DMS114 treated with DMSO at 0.1 percent for 48 hours (cell line): ENCODE results near the gene EFNA5.
"Not testable (repeated sequence)": the region's sequence is repeated elsewhere in the genome, so short reads cannot be mapped to it uniquely, and the experiment has no call there.

ENCODE experiments used
- DNase-seq: peaks from one replicate; lab custom pipeline; 2025; ENCODE audit not compliant: unreplicated experiment; lab: John Stamatoyannopoulos, UW

The EFNA5 gene

DNA sequence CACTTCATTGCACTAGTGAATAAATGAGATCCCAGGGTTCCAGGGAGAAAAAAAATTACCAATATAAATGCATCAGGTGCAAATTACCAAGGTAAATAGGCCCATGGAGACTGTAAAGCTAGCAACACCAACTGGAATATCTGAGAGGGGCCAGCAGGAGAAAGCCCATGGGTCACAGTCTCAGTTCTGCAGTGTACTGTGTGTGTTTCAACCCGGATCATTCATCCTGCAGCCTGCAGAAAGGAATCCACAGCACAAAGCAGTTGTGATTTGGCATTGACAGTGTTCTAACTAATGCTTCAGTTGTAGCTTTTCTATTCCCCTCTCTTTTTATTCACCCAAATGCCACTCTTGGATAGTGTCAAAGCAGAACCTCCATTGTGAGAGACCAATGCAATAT, 171.0 kb downstream of the EFNA5 start:
- DNase-seq, result no peak

DNA sequence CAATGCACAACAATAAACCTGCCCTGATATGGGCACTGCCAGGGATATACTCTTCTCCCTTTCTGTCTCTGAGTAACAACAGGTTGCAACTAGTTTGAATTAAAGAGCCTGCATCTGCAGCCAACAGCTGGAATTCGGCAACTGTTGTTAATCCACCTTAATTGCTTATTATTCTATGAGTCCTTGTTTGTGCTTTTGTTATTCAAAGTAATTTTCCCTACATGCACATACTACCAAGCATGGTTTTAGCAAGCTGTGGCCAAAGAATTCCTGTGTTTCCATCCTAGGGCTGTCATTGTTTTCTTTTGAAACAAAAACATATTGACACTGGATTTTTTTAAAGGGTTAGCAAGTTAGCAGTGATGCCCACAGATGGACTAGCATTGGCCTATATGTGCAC, 171.5 kb downstream of the EFNA5 start:
- no peak for DNase-seq

DNA sequence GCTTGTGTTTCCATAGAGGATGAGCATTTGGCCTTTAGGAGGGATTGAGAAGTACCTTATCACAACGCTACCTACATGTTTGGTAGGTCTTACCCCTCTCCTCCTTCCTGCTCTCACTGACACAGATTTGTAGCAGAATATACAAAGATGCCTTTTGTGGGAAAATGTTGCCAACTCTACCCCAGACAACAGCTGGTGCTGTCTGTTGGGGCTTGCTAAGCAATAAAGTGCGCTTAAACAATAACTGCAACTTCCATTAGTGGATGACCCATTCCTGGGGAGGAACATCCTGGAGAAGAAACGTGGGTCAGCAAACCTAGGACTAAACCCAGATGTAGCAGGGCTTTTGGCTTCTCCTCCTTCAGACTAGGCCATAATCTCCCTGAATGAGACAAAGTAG, 174.3 kb downstream of the EFNA5 start:
- DNase-seq, result no peak

DNA sequence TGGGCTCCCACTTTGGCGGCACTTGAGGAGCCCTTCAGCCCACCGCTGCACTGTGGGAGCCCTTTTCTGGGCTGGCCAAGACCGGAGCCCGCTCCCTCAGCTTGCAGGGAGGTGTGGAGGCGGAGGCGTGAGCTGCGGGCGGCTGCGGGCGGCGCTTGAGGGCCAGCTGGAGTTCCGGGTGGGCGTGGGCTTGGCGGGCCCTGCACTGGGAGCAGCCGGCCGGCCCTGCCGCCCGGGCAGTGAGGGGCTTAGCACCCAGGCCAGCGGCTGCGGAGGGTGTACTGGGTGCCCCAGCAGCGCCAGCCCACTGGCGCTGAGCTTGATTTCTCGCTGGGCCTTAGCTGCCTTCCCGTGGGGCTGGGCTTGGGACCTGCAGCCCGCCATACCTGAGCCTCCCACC, 176.6 kb downstream of the EFNA5 start:
- DNase-seq, result not testable (repeated sequence)

DNA sequence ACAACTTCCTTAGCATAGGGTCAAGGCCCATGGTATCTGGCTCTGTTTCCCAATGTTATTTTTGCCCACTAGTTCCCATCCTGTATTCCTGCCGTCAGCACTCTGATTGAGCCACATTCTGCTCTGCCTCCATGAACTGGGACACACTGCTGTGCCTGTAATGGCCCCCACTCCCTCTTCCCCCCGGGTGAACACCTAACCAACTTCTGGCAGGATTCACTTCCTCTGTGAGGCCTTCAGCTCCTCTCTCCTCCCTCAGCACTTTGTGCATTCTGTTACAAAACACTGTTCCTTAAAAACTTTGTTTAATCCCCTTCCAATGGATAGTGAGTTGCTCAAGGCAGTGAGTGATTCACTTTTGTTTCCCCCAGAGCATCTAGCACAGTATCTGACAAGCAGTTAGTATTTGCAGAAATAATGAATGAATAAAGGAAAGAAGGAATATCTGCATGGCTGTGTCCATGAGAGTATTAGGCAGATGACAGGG, 183.6 kb downstream of the EFNA5 start:
- DNase-seq, result no peak

DNA sequence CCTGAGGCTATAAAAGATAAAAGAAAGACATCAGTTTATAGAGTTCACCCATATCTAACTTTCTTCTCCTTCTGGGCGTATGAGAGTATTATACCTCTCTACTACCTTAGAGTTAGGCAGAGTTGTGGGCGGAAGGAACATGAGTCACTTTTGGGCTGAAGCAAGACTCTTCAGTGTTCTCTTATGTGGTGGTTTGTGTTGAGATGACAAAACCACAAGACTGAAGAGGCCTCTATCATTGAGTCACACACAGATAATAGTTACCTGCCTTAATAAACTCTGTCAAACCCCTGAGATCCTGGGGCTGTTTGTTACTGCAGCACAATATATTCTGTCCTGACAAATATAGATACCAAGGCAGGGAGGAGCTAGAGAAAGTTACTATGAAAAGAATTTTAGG, 184.2 kb downstream of the EFNA5 start:
- no peak for DNase-seq

DNA sequence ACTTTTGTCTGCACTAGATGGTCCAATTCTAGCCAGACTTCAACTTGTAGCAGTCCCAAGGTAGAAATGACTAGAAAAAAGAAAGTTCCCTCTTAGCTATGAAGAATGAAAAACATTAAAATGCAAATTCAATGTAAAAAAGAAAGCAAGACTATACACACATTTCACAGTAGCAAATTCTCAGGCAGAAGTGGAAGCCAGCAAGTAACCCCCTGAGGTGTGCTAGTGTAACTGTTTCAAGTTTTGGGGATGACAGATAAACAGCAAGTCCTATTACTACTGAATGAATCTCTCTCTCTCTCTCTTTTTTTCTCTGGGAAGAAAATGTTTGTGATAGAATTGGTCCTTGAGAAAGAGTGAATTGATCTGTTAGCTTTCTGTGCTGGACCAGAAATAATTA, 185.6 kb downstream of the EFNA5 start:
- no peak for DNase-seq

DNA sequence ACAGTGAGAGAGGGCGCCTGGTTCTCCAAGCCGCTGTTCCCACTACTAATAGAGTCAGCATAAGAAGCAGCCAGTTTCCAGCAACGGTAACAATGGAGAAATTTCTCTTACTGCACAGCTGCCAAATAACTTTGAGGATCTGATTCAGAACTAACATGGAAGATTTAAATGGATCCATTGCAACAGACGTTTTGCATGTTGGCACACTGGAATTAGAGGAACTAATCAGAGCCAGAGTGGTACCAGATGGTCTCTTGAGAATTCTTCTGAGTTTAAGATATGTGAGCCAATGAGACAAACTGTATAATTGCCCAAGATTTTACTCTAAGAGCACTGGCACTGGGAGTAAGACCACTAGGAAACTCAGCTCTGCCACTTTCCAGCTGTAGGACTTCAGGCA, 186.5 kb downstream of the EFNA5 start:
- no peak for DNase-seq

DNA sequence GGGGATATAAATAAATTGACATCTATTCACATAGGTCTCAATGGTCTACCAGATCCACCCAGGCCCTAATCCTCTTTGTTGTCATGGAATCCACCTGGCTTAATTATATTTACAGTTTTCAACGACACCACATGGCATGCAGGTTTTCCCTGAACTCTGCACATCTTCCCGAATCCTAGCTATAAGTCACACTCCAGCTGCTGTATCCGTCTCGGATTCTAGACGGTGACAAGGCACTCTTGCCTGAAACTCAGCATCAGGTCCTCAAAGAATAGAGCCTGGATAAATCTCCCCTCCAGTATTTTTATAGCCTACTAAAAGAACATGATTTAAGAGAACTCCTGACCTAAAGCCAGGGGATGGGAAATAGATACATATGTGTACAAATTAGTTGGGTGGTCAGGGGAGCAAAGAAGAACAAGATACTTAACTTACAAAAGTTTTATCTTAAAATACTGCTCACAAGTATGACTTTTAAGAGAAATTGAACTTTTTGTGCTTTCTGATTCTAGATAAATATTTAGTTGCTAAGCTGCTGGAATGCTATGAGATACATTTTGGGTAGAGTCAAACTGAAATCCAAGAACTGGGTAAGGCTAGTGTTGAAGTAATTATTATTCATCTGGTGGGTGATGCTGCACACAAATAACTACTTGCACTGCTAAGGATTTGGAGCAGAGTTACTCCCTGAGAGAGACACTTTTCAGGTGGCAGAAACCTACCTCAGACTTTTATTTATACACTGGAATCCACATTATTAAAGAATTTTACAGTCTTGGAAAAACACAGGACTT, 187.3 kb downstream of the EFNA5 start:
- DNase-seq, result no peak

DNA sequence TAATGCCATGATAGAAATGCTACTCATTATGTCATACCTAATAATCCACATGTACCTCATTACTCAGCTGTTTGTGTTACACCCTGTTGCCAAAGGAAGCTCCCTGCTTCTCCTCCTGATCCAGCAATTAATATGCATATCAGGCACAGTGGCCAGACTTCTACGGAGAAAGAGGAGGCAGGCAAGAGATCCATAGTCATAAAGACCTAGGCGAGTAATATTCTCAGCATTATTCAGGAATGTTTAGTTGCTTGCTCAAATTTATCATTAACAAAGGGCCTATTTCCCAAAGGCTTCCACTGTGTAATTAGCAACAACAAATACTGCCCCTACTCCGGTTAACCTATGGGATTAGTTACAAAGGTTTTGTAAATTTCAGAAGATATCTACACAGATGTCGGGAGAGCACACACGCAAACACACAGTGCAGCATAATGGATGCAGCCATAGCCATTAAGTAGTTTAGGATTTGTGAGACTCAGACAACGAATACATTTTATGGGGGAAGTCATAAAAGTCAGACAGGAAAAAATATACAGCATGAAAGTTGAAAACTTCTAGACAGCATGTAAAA, 192.6 kb downstream of the EFNA5 start:
- no peak for DNase-seq

DNA sequence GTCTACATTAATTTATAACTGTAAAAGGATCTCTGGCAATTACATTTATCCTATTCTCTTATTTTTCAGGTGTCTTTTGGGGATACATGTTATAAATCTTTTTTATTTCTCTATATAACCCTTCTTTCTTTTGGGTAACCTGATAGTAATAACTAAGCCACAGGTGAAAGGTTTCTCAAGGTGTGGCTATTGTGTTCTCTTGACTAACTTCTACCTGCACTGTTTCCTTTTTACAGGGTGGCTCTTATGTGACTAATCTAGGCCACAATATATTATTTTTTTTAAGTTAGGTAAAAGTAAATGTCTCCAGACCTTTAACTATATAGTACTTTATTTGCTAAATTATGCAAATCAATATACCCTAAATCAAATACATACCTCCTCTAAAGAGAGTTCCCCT, 193.2 kb downstream of the EFNA5 start:
- DNase-seq, result no peak

DNA sequence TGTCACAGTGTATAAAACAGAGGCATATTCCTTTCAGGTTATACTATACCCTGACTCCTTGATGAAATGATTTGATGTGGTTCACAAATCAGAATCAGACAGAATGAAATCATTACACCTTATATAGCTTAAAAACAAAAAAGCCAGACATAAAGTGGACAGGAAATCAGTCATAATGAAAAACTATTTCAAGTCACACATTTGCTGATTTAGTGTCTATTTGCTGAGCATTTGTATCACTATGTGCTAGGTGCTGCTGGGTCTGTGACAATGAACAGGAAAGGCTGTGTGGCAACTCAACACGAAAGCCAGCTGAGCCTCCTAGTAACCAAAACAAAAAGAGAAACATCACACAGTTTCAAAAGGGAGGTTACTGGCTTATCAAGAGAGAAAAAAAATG, 194.0 kb downstream of the EFNA5 start:
- DNase-seq, result no peak

DNA sequence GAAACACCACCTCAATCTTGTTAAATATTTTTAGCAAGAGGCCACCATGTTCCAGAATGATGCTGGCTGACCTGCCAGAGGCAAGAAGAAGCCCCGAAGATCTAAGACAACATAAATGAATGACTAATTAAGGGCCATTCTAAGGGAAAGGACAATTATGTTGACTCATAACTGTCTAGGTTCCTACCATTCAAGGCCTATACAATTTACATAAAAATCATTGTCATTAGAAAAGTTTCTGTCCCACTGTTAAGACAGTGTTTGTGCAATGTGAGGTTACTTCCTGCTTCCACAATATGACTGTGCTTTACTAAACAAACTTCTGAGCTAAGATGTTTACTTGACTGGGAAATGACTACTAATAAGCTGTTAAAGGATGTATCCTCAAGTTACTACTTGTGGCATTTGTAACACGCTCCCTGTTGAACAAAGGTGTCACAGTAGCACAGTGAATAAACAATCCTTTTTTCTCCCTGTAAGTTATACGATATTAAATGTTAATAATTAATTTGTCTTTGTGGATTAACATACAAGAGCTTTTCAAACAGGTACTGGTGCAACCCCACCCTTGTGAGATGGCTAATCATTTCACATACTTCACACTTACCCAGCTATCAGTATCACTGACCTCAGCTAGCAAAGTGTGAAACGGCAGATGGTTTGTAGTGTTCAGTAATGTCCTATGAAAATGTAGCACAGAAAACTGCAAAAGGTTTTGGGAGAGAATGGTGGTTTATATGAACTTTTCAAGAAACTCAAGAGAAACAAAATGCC, 195.8 kb downstream of the EFNA5 start:
- no peak for DNase-seq

DNA sequence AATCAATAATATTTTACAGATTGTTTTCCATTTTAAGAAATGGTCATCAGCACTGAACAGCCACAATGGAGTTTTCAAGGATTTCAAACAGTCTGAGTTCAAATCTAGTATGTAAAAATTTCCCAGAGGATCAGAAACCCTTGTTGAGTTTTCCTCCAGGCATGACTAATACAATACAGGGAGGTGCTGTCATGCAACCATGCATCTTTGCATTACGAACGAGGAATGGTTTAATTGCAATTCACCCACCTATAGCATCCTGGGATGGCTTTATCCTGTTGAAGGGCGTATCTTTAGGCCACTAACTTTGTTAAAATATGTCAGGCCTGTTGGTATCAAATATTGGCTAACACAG, 196.4 kb downstream of the EFNA5 start:
- DNase-seq, result no peak

DNA sequence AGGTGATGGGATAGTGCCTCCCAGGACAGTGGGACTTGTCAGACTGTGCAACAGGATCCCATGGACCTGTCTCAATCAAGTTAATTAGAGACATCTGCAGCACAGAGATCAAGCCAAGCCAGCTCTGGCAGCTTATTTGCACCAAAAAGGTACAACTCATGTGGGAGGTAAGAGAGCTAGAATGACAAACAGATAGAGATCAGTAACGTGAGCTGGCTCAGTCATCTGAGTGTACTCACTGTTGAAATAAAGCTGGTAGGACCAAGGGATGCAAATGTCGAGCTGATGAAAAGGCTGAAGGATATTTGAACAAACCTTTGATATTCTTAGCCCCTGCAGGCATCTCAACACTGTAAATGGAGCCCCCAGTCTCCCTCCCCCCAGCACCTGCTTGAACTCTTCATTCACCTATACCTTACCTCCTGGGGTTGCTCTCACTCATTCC, 198.1 kb downstream of the EFNA5 start:
- no peak for DNase-seq

DNA sequence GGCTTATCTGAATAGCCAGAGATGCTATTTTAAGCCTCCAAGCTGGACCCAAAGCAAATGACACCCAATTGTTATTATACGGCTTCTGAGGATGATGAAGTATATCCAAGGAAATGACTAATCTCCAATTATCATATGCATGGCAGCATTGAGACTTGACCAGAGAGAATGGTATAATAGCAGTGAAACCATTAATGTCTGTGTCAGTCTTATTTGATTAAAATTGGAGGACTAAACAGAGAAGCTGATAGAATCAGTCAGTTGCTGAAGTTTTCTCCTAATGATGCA, 200.5 kb downstream of the EFNA5 start:
- DNase-seq, result no peak

DNA sequence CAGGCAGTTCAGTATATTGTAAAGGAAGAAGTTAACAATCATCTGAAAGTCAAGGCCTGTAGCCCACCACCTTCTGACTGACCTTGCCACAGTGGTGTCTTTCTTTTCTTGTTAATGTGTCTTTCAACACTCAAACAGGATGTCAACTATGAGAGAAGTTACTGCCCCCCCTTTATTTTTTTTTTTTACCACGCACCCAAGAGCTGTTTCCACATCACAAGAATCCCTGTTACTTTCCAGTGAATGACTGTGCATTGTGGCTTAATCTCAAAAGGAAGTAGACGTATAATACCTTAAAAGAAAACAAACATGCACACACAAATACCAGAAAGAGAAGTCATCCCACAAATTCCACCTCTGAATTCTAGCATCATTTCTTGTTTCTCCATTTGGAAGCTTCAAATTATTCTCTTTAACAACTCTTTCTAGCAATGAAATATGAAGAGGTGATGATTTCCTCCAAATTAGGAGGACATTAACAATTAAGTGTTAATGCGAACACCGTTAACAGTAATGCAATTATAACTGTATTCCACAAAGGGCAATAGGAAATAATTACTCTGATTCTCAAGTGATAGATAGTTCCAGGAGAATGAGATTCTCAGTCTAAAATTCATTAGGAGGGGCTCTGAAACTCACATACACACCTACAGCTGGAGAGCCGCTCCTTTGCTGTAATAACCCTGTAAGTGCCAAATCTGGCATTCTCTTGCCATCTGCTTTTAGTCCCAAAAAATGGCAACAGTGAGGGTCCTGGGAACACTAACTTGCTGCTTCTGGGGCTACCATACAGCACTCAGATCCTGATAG, 201.0 kb downstream of the EFNA5 start:
- no peak for DNase-seq

DNA sequence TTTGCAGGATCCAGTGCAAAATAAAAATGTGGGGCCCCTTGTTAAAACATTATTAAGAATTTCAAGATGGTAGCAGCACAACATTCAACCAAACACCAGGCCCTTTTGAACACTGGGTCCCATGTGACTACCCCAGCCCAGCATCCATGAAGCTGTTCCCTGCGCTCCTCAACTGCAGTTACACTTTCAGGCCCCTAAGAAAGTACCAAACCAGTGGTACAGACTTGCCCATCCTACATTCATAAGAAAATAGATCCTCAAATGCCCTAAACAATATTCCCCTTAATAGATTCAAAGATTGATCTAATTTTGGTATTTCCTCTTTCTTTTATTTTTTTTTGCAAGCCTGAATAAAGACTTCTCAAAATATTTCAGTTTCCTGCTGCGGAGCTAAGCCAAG, 201.7 kb downstream of the EFNA5 start:
- no peak for DNase-seq

DNA sequence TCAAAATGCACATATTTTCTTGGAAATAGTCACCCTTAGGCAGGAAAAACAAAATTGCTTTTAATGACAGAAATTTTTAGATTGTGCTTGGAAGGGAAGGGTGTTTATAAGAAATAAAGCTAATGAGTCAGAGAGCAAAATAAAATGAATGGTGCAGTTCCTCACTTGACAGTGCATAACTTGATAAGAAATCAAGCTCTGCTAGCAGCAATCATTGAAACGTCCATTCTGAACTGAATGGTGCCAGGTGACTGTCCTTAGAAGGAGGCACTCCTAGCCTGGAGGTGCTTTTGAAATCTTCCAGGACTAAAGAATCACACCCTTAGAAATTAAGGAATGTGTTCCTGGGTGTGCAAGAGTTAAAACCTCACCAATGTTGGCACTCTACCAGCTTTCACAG, 202.5 kb downstream of the EFNA5 start:
- DNase-seq, result no peak

DNA sequence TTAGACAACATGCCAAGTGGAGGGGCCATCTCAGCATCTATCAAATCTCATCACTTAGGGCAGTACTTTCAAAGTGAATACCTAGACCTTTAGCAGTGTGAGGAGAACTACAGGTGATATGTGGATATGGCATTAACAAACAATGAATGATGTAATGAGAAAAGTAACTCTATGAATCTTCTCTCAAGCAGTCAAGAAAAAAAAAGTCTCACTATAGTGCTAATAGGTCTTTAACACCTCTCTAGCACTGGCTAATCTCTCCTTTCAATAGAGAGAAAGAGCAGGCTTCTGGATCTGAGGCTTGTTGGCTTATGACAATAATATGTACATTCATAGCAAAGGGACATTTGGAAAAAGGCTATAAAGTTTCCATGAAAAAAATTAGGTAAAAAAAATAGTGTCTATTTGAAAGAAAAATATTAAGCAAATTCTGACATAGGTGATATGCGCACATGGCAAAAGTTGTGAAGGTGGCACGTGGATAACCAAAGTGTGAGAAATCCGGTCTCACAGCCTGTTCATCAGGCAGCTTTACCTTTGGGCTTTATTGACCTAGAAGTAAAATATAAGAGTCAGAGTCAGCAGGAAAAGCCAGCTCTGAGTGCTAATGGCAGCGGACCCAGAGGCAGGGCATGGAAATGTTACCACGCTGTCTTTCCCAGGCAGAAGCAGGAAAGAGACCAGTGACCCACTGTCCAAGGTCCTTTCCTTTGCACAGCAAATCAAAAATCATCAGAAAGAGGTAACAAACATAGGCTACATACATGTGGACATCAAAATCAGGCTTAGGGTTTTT, 203.4 kb downstream of the EFNA5 start:
- no peak for DNase-seq
